Measurements from ENCODE around the gene THSD4. TPM values are rescaled to one million over a fixed set of nuclear protein-coding genes. Genes with fewer than 3 reads are reported as not detected.

Gene THSD4
- polyA plus RNA-seq, 1 experiment, result 18.8 TPM

GRCh38 chr15:71118881-71119632 is 3.8 kb downstream of the THSD4 start:
- POLR2A ChIA-PET, result no interaction called here

GRCh38 chr15:71120428-71120944 is 5.2 kb downstream of the THSD4 start:
- peaks cover 1% of the 10 kb centered on the region for H3K36me3 ChIP-seq (ENCODE audit: control insufficient read depth, insufficient read depth, low read length)
- no peaks in the 10 kb centered on the region for H3K27me3 ChIP-seq (ENCODE audit: control insufficient read depth, insufficient read depth, low read length)
- POLR2A ChIA-PET, result no interaction called here
- no peak overlapping the region for H3K4me3 ChIP-seq (ENCODE audit: low read depth, low read length)
- TF ChIP-seq, protein P1, sequence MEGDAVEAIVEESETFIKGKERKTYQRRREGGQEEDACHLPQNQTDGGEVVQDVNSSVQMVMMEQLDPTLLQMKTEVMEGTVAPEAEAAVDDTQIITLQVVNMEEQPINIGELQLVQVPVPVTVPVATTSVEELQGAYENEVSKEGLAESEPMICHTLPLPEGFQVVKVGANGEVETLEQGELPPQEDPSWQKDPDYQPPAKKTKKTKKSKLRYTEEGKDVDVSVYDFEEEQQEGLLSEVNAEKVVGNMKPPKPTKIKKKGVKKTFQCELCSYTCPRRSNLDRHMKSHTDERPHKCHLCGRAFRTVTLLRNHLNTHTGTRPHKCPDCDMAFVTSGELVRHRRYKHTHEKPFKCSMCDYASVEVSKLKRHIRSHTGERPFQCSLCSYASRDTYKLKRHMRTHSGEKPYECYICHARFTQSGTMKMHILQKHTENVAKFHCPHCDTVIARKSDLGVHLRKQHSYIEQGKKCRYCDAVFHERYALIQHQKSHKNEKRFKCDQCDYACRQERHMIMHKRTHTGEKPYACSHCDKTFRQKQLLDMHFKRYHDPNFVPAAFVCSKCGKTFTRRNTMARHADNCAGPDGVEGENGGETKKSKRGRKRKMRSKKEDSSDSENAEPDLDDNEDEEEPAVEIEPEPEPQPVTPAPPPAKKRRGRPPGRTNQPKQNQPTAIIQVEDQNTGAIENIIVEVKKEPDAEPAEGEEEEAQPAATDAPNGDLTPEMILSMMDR (IDR thresholded peaks at IDR 0.05; ENCODE audit: insufficient read depth, low read depth, low read length), result no peak
- CTCF ChIA-PET, result interaction anchor here (0.7 to 2.1 kb wide), 3 partner anchors 10 to 323 kb away, joined by 3 to 6 read pairs (median 3); no protein-coding TSS in a partner anchor
- no peak for DNase-seq (ENCODE audit: low read depth)

More at GRCh38 chr15:71118881-71119632, 3.8 kb downstream of the THSD4 start:
- H3K27me3 ChIP-seq (ENCODE audit: control insufficient read depth, insufficient read depth, low read length), result no peaks in the 10 kb centered on the region
- TF ChIP-seq, protein P1 (IDR thresholded peaks at IDR 0.05; ENCODE audit: insufficient read depth, low read depth, low read length), result no peak
- CTCF ChIA-PET, result interaction anchor here (2.1 kb wide), 1 partner anchor 15 kb away, joined by 6 read pairs; no protein-coding TSS in a partner anchor
- no peak for DNase-seq (ENCODE audit: low read depth)
- H3K36me3 ChIP-seq (ENCODE audit: control insufficient read depth, insufficient read depth, low read length), result peaks cover 1% of the 10 kb centered on the region
- no peak overlapping the region for H3K4me3 ChIP-seq (ENCODE audit: low read depth, low read length)

- POLR2A ChIA-PET, result no interaction called here
- Histone ChIP-seq H3K36me3 (ENCODE audit: control insufficient read depth, insufficient read depth, low read length) (peaks cover 1% of the 10 kb centered on the region), H3K4me3 (ENCODE audit: low read depth, low read length) (no peak overlapping the region), H3K27me3 (ENCODE audit: control insufficient read depth, insufficient read depth, low read length) (no peaks in the 10 kb centered on the region)
- TF ChIP-seq, protein P1 (IDR thresholded peaks at IDR 0.05; ENCODE audit: insufficient read depth, low read depth, low read length), result no peak
- no peak for DNase-seq (ENCODE audit: low read depth)
- CTCF ChIA-PET, result interaction anchor here (1.1 to 1.3 kb wide), 2 partner anchors 13 to 322 kb away, joined by 3 to 5 read pairs; no protein-coding TSS in a partner anchor
Observed at GRCh38 chr15:71121442-71121841, 6.2 kb downstream of the THSD4 start.

- no peak overlapping the region for H3K4me3 ChIP-seq (ENCODE audit: low read depth, low read length)
- H3K36me3 ChIP-seq (ENCODE audit: control insufficient read depth, insufficient read depth, low read length), result peaks cover 1% of the 10 kb centered on the region
- H3K27me3 ChIP-seq (ENCODE audit: control insufficient read depth, insufficient read depth, low read length), result no peaks in the 10 kb centered on the region
- ChIA-PET CTCF (interaction anchor here (1.0 kb wide), 1 partner anchor 10 kb away, joined by 3 read pairs; the partner anchor contains the start of gene THSD4), POLR2A (no interaction called here)
- DNase-seq (ENCODE audit: low read depth), result no peak
- TF ChIP-seq, protein P1 (IDR thresholded peaks at IDR 0.05; ENCODE audit: insufficient read depth, low read depth, low read length), result no peak
Observed at GRCh38 chr15:71124937-71125790, 9.9 kb downstream of the THSD4 start.

Data from BJ (cell line).